Inflammatory macrophage treated with lipopolysaccharide for 1 hour (primary cell): Measurements from ENCODE around the gene DGKG.

Source experiments
- DNase-seq, 2 donors: peaks; one replicate each; pipeline ENCODE4 v3.0.0-alpha.2; 2020 to 2022

DGKG gene

GRCh38 chr3:186102687-186103086 is 259.3 kb downstream of the DGKG start:
- DNase-seq, result no peak

GRCh38 chr3:186100398-186100797 is 261.6 kb downstream of the DGKG start:
- DNase-seq, result no peak

- DNase-seq, result no peak
Measured at GRCh38 chr3:186099178-186099577, 262.9 kb downstream of the DGKG start.

- DNase-seq, result no peak
Measured at GRCh38 chr3:186098740-186099139, 263.3 kb downstream of the DGKG start.

- no peak for DNase-seq
Measured at GRCh38 chr3:186097663-186098451, 264.2 kb downstream of the DGKG start.

- DNase-seq, result no peak
Measured at GRCh38 chr3:186097317-186097662, 264.7 kb downstream of the DGKG start.
